NOMO-1 (cell line): Measurements from ENCODE around the gene FLRT1.

Source experiments
- DNase-seq, 2 experiments: peaks; one replicate each; lab custom pipeline; 2025; ENCODE audit not compliant: unreplicated experiment in 2 of 2; lab: John Stamatoyannopoulos, UW

Gene FLRT1

DNA sequence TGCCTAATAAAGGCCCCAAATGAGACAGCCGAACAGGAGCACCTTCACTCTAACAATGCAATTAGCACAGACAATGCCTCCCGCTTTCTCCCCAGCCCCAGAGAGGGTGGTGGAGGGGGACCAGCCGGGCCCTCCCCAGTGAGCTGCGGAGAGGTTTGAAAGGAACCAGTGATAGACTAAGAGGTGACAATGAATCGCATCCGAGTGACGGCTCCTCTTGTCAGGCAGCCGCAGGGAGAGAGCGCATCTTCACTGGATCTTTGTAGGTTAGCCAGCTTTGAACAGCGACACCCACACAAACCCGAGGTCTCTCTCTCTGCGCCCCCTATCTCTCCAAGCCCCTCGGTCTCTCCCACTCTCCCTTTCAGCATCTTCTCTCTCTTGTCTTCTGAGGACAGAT lies 28.0 kb downstream of the FLRT1 start:
- no peak for DNase-seq

DNA sequence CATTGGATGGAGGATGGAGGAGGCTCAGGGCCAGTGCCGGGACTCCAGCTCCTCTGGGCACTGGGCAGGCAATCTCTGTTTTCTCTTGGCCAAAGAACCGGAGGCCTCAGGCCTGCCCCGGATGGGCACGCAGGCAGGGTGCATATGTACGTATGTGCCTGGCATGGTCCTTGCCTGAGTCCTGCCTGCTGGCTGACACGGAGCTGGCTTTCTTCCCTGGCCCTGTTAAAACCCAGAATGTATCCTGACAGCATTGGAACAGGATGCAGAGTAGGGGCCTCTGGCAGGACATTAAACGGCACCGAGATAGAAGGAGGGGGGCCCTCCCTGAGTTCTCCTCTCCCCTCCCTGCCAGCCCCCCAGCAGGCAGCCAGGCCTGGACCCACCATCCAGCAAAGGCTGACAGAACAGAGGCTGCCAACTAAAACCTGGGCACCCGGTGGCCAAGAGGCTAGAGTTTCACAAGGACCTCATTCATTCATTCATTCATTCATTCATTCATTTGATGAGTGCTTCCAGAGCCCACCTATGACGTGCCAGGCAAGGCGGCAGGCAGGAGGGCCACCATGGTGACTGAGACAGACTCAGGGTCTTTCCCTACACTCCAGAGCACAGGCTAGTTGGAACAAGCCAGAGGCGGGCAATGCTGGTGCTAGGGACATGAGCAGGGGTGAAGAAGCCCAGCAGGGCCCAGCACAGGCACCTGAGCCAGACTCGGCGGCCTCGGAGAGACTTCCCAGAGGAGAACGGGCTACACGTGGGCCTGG lies 28.8 kb downstream of the FLRT1 start:
- no peak for DNase-seq

DNA sequence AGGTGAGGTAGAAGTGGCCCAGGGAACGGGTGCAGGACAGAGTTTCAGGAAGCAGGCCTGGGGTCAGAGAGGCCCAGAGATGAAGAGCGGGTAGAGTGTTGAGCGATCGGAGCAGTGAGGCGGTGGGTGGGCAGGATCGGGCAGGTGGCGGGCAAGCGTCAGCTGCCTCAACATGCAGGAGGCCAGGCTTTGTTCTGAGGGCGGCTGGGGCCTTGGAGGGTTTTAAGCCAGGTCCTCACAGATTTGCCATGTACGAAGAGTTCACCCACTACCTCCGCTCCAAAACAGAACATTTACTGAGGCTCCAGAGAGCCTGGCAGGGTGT lies 29.4 kb downstream of the FLRT1 start:
- no peak for DNase-seq

DNA sequence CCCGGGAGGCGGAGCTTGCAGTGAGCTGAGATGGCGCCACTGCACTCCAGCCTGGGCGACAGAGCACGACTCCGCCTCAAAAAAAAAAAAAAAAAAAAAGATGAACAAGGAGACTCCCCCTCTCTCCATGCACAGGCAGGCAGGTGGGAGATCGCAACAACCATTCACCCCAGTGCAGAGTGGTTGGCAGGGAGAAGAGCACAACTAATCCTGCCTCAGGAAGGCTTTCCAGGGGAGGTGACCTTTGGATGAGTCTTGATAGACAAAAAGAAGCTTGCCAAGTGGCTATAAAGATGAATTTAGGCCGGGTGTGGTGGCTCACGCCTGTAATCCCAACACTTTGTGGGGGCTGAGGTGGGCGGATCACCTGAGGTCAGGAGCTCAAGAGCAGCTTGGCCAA lies 30.0 kb downstream of the FLRT1 start:
- no peak for DNase-seq

DNA sequence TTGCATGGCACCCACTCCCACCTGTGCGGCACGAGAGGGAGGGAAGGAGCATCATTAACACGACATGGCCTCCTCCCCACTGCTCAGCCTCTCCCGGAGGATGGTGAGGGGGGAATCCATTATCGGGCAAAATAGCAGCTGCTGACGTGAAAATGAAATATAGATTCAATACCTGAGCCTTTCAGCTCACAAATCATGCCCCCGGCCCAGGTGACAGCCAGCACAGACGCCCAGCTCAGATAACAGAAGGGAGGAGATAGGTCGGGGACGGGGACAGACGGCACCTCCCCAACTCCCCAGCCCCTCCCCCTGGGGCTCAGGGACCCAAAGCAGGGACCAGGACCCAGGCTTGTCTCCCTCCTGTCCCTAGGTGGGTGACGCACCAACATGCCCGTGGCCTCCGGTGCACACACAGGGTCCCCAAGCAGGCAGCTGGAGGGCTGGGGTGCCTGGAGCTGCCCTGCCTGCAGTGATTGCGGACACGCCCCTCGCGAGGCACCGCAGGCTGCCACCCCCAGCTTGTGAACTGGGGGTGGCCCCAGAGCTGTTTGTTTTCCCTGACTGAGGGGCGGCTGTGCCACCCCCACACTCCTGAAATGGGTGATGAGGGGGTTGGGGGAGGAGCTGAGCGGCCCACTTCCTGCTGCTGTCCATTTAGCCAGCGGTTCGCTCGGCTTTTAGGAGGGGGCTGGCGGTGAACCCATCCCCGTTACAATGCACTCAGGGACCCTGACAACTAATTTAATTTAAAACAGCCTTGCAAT lies 31.7 kb downstream of the FLRT1 start:
- no peak for DNase-seq

DNA sequence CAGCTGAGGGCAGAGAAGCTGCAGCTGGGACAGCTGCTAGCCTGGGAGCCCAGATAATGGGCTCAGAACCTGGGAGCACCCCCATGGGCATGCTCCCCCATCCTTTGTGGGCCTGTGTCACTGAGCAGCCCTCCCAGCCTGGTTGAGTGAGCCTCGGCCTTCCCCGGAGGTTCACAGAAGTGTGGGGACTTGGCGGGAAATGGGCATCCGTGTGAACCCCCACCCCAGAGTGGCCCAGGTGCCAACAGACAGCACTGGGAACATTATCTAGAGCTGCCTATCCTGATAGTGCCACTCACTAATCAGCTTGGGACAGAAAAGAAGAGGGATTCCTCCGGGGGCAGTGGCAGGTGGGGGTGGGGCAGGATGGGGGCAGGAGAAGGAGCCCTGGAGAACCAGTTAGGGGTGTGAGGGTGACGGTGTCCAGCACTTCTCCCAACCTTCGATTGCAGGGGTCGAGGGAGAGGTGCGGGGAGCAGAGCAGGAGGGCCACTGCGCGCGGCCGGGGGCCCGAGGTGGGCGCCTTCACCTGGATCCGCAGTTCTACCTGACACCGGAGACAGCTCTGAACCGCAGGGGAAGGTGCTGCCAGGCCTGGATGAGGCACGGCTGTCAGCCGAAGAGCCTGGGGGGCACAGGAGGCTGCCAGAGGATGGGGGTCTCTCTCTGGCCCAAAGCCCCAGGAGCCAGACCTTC lies 33.1 kb downstream of the FLRT1 start:
- no peak for DNase-seq

DNA sequence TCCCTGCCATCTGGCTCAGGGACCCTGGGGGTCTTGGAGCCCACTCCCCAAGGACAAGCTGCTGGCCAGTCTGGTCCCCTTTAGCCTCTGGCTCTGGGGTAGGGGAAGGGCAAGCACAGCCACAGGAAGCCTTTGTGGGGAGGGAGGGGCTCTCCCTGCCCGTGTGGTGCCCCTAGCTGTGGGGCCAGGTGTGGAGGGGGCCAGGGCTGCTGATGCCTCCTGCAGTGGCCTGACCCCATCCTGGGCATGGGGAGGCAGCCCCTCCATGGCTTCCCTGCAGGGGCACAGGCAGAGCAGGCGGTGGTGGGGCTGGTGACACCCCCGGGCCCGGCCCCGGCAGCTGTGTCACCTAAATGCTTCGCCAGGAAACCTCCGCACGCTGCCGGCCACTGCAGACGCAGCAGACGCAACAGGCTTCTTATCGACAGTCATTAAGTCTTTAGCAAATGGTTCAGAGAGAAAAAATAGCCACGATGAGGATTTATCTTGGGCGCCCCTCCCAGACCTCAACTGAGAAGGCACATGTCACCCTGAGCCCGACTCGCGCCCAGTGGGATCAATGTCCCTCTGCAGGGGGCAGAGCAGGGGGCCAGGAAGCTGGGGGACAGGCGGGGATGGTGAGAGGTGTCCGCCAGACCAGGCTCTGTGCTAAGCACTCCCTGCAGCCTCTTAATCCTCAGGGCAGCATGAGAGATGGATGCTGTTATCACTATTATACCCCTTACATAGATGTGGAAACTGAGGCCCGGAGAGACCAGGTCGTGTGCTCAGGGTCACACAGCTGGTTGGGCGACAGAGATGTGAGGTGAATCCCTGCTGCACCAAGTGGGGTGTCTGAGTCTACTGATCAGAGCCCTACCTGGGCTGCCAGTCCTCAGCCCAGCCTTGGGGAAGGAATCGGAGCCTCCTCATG lies 33.9 kb downstream of the FLRT1 start:
- no peak for DNase-seq

DNA sequence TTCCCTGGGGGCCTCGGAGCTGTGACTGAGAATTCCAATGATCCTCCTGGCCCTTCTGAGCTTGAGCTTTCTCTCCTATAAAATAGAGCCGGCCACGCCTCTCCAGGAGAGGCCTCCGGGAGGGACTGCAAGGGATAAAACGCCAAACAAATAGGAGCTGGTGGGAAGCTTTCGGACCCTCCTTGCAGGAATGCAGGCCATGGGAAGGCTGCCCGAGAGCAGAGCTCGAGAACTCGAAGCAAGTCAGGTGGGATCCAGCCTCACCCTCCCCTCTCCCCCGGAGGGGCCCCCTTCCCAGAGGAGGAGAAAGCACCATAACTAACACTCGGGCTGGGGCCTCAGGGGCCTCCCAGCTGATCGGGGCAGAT lies 34.6 kb downstream of the FLRT1 start:
- no peak for DNase-seq

DNA sequence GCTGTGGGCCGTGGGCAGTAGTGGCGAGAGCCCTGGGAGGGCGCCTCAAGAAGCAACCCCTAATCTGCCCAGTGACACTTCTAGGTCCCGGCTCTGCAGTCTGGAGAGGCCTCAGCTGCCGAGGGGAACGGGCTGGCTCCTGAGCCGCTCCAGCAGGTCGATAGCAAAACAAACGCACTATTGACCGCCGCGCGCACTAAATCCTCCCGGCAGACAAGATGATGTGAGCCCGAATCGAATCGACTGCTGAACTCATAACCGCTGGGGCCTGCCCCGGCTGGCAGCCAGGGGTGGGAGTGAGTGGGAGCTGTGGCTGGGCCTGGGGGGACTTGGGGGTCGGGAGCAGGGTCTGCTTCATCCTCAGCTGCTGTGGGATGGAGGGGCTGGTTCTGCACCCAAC lies 36.1 kb downstream of the FLRT1 start:
- DNase-seq: no peak

DNA sequence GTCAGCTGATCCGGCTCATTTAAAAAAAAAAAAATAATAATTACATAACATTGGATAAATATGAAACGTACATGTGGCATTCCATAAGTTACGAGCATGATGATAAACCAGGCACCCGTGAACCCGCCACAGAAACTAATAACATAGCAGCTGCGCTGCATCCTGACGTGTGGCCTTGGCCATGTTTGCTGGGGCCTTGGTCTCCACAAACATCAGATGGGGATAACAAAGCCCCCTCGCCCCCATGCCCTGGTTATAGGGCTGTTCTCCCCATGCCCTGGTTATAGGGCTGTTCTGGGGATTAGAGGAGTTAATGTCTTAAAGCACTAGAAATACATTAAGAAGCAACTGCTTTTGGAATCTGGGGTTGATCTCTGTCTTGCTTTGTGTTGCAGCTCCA lies 36.7 kb downstream of the FLRT1 start:
- no peak for DNase-seq

DNA sequence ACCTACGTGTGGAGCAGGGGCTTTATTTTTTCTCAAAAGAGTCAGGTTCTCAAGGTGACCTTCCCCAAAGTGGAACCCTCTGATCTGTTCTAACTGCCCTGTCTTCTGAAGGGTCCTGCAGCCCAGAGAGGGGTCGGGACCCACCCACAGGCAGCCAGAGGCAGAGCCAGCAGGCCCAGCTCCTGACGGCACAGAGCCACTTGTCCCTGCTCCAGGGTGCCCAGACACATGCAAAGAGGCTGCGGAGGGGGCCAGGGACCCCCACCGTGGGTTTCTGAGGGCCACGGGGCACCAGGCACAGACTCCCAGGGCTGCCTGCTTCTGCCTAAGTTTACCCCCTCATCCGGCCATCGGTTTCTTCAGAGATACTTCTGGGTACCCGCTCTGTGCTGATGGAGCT lies 37.1 kb downstream of the FLRT1 start:
- no peak for DNase-seq

DNA sequence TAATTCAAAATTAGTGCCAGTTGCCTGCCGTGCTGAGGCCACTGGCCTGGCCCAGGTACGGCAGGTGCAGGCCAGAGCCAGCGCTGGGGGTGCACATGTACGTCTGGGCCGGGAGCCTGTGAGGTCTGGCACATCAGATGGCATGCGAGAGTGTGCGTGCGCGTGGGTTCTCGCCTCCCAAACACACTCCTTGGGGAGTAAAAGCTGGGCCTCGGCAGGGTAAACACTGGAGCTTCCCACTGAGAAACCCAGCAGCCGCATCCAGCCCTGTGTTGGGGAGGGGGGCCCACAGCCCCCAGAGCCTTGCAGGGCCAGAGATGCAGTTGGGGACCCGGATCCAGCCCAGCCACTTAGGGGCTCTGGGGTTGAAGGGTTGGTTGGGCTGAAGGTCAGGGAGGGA lies 37.8 kb downstream of the FLRT1 start:
- DNase-seq: no peak

DNA sequence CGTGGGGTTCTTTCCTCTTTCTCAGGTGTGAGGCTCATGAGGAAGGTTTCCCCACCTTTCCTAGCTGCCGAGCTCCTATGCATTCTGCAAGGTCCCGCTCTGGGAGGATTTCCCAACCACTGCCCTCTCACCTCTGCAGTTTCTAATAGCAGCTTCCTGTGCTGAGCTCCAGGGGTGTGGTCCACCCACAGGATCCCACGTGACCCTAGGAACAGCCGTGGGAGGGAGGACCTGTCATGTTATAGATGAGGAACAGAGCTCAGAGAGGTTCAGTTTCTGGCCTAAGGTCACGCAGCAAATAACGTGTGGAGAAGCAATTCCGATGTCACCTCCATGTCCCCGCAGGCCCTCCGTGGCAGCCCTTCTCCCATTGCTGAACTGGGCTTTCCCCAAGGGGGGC lies 38.5 kb downstream of the FLRT1 start:
- peak; percentile 85 to 88 for DNase-seq

DNA sequence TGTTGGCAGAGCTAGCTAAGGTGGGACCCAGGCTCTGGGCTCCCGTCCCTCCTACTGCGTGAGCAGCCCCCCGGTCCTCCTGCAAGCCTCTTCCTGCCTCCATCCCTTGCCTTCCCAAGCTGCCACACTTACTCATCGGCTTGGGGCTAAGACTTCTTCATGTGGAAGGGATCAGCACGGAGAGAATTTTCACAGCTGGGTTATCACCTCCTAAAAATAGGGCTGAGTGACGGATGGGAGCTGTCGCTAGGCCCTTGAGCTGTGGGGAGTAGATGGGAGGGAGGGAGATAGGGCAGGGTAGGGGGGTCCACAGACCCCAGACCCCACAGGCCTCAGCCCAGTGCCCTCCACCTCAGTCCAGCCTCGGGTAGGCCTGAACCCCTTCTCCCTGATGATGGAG lies 41.0 kb downstream of the FLRT1 start:
- DNase-seq: no peak

DNA sequence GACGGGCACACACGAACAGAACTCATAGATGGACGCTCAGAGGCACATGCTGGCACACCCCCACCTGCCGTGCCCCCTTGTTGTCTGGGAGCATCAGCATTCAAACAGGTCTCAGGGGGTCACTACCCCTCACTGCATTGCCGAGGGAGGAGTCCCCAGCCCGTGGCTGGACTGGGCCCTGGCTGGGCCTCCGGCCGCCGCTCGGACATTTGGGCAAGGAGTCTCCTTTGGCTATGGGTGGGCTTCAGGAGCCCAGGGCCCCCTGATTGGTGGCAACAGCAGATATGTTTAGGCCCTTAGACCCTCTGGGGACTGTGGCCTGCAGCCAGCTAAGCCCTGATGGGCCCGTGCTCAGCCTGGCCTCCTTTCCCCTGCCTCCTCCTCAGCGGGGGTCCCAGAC lies 41.9 kb downstream of the FLRT1 start:
- DNase-seq: no peak

DNA sequence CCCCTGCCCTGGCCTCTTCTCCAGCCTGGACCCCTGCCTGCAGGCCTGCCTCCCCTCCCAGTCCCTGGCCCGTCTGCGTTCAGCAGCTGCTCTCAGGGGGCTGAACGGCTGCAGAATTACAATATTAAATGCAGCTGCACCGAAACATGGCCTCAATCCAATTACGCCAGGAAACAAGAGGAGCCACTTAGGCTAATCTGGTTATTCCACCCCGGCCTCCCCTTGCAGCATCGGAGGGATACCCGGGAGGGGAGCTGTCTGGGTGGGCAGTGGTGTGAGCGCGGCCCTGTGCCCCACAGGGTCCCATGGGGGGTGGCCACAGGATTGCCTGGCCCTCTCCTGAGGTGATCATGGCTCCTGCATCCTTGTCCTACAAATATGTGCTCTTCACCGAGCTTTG lies 42.6 kb downstream of the FLRT1 start:
- DNase-seq: no peak

DNA sequence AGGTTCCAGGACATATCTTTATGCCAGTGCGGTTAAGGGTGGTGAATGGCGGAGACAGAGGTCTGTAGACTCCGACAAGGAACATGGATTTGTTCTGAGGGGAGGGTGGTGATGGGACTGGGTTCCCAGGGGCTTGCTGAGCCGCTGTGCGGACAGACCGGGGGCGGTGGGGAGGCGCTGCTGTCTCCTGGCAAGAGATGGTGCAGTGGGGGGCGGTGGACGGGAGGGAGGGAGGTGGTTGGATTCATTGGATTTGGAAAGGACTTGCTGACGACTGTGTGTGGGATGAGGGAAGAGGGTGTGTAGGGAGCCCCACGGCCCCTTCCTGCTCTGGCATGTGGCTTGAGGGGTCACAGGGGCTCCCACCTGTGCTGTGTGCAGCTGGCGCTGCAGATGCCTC lies 43.2 kb downstream of the FLRT1 start:
- no peak for DNase-seq

DNA sequence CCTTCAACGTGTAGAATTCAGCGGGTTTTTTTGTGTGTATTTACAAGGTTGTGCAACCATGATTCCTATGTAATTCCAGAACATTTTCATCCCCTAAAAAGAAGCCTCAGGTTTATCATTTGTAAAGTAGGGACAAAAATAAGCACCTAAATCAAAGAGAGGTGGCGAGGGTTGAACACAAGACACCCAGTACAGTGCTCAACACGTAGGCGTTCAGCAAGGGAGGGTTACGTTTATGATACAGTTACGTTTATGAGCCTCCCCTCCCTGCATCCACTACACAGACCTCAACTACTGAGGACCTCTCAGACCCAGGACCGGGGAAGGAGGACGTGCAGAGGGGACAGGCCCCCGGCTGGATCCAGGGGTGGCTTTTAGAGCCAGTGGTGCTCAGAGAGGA lies 44.7 kb downstream of the FLRT1 start:
- no peak for DNase-seq

DNA sequence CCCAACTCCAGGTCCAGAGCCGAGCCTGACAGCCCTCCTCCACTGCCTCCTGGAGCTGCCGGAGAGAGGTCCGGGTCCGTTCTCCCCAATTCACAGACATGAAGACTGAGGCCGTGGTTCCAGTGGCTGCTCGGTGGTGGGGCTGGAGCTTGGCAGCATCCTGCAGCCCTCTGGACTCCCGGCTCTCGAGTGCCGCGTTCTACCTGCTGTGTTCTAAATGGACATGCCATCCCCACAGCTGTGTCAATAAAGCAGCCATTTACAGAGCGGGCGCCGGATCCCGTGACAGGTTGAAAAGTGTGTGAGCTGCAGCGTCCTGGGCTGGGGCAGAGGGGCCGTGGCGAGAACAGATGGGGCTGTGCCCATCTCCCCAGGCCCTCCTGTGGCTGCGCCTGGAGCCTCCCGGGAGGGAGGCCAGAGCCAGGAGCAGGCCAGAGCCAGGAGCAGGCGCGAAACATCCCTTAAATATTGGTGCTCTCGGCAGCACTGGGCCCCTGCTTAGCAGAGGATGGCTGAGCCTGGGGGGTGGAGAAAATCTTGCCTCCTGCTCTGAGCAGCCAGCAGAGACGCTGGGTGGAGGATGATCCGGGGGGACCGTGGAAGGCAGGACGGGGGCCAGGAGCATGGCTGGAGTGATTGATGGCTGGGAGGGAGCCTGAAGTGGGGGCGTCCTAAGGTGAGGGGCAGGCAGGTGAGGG lies 46.2 kb downstream of the FLRT1 start:
- DNase-seq: no peak

DNA sequence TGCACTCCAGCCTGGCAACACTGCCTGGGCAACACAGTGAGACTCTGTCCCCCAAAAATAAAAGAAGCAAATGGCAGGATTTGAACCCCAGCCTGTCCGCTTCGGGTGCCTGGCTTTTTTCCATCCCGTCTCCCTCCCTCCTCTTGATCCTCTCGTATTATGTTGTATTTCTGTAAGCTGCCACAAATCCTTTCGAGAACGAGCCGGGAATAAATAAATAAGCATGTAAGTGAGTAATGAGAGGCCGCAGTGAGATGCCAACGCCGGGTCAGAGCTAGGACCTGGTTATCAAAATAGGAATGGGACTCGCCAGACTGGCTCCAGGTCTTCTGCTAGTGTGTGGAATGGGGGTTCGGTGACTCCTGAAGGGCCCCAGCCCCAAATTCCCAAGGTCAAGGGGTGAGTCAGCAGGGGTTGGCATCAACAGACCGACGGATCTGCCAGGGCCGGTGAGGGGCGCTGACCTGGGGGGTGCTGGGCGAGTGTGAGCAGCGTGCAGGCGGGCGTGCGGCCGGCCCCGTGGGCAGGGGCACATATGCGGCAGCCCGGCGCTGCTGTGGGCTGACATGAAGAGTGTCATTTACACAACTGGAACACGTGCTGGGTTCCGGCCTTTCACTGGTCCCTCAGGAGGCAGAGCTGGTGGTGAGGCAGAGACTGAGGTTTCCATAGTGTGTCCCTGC lies 47.8 kb downstream of the FLRT1 start:
- no peak for DNase-seq
